SKM-1 (cell line): ENCODE measurements around the gene RIC8B.

Source experiments
- DNase-seq: peaks from one replicate; lab custom pipeline; 2025; ENCODE audit not compliant: unreplicated experiment; lab: John Stamatoyannopoulos, UW

Gene RIC8B

DNA sequence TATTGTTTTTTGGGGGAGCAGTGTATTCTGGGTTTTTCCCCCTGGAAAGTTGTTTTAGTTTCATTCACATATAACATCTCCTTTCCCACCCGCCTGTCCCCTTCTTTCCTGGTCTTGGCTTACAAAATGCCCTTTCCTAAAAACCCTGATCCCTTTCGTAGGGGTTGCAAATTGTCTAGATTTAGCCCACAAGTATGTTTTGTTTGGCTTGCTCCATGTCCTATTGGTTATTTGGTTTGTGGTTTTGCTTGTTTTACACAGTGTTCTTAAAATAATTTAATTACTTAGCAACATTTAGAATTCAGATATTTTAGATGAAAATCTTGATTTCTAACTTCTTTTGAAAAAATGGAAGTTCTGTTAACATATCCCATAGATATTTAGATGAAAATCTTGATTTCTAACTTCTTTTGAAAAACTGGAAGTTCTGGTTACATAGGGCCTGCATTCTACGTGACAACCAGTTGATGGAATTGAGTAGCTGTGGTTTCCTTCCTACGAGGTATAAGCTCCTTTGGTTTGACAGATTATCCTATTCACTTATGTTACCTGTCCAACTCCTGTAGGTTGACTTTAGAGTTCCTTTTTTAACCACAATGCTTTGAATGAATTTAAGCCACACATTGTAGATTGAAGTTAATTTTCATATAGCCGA is 92.1 kb downstream of the RIC8B start:
- DNase-seq, result no peak

DNA sequence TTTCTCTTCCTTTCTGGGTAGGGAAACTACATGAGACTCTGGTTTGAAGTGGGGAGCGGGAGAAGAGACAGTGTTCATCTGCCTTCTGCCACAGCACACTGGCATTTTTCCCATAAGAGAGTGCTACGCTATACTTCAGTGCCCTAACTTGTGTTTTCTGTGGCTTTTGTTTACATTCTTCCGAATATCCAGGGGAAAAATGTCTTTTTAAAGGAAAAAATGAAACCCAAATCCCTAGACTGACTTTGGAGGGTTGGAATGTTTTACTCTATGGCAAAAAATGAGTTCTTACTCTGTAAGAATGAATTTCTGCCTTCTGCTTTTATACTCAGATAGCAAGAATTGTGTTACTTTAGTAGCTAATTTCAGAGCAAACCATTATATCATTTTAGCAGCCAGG is 93.2 kb downstream of the RIC8B start:
- no peak for DNase-seq

DNA sequence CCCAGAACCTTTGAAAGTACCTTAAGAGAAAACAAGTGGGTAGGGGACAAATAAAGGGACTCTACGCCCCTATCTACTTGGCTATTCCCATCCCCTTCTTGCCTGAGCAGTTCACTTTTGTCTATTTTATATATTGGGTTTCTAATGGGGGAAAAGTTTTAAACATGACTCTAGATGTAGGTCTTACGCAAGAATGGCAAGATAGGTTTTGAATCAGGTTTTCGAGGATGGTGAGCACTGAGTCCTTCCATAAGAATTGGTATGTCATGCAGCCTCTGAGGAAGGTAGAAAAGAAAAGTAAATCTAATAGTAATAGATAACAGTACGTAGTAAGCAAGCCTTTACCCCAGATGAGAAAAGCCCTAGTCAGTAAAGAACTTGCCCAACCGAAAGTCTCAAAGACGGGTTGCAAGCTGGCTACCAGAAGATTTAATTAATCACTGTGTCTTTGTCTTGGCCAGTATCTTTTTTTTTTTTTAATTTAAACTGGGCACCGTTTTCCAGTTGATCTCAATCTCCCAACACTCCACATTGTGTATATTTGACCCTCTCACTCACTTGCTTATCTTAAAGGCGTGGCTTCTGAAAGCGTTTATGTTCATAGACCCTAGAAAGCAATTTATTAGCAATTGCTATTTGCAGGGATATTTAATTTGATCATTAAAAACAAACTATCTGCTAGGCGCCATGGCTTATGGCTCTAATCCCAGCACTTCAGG is 94.7 kb downstream of the RIC8B start:
- no peak for DNase-seq

DNA sequence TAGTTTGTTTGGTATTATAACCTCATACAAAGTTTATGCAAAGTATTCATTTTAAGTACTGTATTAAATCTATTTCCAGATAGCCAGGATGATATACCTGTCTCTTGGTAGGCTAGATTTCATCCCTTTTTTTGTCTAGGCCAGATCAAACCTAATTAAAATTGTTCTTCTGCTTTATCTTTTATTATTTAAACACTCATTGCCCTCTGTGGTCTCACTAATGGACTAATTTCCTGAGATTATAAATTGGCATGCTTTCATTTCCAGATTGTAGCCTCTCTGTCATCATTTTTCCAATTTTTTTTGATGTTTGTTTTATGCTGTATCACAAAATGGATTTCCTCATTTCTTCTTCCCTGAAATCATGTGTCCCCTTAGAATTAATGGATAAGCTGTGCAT is 95.6 kb downstream of the RIC8B start:
- no peak for DNase-seq

DNA sequence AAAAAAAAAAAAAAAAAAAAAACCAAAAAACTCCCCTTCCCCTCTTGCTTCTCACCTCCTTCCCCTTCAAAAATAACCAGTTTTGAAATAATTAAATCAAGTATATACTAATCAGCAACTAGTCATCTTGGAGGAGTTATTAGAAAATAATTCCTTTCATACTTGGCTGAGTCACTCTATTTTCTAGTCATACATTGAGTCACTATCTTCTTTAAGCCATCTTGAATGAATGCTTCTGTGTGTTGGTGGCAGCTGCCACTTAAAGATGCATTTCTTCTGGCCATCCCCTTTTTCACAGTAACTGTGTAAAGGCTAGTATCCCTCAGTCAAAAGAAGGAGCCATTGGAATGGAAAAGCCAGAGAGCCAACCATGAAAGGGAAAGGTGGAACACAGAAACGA is 97.0 kb downstream of the RIC8B start:
- no peak for DNase-seq

DNA sequence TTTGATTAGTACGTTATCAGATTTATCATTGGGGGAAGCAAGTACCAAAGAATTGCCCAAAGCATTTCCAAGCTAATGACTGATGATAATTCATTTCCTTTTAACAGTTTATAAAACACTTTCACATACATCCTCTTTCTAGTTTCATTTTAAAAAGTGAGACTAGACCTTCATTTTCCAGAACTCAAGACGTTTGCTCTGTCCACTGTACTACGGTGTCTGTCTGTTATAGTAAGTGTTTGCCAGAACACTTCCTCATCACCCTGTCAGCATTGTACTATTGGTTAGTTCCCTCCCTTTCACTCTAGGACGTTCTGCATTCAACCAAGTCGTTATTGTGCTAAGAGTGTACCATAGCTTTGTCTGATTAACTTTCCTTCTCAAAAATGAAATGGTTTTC is 99.5 kb downstream of the RIC8B start:
- DNase-seq, result no peak

DNA sequence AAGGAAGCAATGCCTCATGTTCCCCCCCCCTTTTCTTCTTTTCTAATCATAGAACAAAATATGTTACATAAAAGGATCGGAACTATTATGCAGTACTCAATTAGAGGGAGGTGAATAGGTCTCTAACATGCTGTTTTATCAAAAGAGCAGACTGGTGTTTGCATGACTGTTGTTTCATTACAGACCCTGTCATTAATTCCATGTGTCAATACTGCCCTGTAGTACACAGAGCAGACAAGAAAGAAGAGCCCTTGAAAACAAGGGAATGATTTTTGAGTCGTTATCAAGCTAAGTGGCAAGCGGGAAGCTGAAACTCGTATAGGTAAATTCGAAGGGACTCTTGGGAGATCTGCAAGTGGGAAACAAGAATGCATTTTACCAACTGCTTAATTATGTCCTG is 104.3 kb downstream of the RIC8B start:
- no peak for DNase-seq

DNA sequence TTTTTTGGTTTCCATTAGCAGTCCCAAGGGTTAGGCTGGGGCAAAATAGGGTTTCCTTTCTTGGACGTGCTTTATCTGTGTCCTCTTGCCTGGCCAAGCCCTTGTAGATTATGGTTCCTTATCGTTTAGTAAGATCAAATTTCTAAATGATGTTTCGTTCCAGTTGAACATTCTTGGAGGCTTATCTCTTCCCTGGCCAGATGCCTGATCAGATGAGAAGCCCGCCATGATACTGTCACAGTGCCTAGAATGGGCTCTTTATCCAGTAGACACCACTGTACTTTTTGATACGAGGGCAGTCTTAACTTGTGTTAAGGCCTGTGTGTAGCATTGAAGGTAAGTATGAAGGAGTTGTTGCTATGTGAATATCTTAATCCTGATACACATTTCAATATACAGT is 105.1 kb downstream of the RIC8B start:
- DNase-seq, result no peak

DNA sequence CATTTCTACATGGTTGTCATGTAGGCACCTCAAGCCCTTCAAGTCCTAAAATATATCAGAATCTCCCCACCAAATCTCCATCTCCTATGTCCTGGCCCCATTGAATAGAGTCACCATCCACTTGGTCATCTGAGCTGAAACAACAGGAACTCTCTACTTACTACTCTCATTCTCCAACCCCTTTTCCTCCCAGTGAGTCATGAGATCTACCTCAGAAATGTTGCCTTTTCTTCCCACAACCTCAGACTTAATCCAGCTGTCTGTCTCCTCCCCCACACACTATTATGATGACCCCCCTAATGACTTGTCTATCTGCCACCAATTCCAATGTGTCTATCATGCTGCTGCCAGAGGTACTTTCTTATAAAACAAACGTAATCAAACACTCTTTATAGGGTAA is 108.9 kb downstream of the RIC8B start:
- no peak for DNase-seq

DNA sequence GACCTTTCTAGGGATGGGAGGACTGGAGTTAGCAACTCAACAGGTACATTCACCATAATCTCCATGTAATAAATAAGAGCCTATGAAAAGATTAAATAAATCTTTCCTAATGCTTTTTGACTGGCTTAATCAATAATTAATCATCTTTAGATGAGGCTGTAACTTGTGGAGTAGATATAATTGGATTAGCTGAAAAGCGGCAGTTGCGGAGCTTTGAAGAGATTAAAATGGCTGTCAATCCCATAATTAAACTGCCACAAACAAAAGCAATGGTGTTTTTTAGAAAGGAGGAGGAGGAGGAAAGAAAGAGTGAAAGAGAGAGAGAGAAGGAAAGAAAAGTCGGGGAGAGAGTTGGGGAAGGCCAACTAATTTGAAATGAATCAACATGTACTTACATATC is 110.5 kb downstream of the RIC8B start:
- DNase-seq, result no peak

DNA sequence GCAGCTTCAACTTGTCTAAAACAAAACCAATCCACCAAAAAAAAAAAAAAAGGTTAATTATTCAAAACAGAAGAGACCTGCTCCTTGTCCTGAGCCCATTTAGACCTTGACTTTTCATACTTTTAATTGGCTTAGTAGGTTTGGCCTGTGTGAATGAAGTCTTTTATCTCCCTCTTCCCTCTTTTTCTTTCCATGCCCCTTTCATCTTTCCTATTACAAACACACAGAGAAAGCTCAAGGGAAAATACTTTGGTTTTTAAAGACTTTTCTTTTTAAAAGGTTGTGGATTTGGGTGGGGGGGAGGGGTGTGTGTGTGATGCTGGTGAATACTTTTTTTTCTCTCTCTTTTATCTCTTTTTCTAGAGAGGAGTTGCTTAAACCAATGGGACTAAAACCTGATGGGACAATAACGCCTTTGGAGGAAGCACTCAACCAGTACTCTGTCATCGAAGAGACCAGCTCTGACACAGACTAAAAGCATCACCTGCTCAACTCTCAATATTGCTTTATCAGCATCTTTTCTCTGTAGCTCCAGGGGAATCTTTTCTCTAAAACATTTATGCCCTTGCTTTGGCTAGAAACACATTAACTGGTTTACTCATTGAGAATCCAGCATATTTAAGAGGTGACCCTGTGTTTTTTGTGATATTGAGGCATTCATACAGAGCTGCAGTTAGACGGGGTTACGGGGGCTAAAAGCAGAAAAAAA is 111.2 kb downstream of the RIC8B start:
- no peak for DNase-seq

DNA sequence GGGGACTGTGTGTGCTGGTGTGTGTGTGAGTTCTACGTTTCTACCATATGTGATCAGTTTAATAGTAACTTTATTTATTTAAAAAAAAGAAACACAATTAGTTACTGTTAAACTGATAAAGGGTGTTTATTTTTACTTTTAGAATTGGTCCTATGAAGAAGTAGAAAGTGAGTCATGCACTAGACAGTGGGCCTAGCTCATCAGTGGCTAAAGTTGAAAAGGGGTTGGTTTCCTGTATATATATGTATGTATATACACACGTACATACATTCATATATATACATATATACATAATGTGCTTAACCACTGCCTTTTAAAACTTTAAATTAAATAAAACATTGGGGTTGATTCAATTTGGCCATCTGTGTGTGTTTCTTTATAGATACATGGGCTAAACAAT is 112.5 kb downstream of the RIC8B start:
- DNase-seq, result no peak

DNA sequence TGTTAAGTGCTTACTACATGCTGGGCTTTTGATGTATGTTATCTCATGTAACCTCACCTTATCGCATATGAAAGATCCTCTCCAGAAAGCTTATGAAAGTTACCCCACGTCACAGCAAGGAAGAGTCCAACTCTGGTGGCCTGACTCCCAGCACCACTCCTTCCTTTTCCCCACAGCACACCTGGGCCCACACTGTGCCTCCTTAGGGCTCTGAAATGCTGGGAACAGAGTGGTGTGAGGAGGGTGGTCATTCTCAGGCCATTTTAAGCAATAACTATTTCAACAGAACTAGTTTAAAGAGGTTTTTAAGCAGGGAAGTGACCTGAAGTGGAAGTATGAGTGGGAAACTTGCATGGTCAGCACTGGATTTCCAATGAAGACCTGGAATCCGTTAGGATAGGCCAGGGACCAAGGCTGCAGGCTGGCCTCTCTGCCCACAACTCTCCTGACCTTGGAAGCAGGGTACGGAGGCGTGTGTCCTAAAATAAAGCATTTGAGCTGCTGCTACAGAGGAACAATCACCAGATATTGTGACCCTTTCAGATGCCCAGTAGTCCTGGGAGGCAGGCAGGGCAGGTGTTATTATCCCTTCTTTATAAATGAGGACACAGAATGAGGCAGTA is 114.0 kb downstream of the RIC8B start:
- DNase-seq, result no peak

DNA sequence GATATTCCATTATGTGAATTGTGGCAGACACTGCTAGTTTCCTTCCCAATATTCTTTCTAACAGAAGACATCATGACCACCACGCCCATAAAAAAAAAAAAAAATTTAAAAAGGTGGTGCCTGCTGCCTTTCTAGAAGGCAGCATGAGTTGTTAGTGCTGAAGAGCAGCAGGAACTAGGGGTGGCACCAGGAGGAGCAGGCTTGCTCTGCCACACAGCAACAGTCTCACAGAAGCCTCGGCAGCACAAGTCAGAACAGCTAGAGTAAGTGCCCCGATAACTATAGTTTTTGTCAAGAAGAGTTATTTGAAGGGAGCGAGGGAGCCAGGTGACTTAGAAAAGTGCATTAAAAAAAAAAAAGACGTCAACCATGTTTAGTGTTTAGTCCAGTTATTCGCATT is 114.8 kb downstream of the RIC8B start:
- no peak for DNase-seq

DNA sequence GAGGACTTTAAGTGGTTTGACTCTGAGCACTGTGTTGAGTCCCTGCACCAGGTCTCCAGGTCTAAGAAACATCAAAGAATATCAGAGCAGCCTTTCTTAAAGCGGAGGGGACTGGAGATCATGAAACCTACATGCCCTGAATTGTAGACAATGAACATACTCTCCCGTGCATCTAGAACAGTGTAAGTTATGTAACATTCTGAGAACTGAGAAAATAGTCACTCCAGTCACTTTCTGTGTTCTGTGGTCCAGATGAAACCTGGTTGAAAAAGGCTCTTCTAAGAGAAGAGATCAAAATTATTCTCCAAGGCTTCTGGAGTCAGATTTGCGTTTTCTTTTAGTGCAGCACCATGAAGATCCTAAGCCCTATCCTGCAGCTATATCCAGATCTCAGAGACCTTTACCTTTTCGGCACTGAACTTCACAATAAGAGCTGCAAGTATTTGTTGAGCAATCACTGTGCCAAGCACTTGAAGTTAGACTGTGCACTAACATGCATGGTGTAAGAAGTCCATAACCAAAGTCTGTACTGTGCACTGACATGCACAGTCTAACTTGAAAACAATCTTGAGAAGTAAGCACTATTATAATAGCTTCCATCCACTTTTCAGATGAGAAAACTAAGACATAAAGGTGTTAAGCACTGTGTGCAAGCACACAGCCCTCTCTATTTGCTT is 115.6 kb downstream of the RIC8B start:
- DNase-seq, result no peak

DNA sequence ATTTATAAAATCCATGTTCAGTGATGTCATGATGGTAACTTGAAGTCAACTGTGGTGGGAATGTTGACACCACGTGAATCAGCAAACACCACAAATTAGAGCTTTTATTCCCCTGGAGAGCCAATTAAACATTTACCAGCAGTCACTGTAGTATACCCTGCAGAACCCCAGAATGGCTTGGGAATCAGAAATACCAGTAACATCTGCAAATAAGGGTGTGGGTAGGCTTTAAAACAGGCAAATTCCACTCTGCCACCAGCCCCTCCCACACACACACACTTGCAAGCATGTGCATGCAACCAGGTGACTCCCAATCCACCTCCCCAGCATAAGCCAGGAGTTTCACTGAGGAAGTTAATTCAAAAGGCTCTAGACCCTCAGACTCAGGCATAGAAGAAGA is 117.6 kb downstream of the RIC8B start:
- DNase-seq, result no peak

DNA sequence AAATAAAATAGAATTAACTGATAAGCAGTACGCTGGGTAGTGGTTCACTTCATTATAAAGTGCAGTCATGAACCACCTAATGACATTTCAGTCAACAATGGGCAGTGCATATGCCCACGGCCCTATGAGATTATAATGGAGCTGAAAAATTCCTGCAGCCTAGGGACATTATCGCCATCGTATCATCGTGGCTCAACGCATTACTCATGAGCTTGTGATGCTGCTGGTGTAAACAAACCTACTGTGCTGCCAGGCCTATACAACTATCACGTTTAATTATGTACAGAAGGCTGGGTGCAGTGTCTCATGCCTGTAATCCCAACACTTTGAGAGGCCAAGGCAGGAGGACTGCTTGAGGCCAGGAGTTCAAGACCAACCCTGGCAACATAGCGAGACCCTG is 119.0 kb downstream of the RIC8B start:
- DNase-seq, result no peak

DNA sequence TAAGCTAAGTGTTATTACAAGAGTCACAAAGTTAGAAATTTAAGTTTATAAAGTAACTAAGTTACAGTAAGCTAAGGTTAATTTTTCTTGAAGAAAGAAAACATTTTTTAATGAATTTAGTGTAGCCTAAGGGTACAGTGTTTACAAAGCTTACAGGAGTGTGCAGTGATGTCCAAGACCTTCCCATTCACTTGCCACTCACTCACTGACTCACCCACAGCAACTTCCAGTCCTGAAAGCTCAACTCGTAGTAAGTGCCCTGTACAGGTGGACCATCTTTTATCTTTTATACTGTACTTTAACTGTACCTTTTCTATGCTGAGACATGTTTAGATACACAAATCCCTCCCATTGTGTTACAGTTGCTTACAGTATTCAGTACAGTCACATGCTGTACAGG is 120.3 kb downstream of the RIC8B start:
- no peak for DNase-seq

DNA sequence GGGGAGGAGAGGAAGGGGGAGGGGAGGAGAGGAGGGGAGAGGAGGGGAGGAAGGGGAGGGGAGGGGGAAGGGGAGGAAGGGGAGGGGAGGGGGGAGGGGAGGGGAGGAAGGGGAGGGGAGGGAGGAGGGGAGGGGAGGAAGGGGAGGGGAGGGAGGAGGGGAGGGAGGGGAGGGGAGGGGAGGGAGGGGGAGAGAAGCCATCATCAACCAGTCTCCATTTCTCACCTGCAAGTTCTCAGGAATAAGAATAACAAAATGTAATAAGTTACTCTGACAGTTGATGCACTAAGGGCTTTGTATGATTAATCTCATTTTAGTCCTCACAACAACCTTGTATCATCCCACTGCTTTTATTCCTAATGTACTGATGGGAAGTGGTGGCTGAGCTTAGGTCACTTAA is 122.1 kb downstream of the RIC8B start:
- no peak for DNase-seq

DNA sequence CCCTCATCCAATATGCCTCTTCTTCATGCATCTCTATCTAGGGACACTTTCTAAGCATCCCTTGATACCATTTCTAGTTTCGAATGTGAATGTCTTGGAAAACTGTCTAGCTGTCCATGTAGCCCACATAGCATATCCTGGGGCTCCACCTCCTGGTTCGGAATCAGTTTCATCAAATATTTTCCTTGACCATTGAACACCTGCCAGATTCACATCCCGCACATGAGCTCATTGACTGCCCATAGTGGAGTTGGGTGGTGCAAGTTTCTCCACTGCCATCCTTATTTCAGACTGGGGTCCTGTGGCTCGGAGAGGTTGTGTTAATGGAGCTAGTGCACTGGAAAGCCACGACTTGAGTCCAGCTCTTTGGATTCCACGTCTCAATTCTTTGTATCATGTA is 122.6 kb downstream of the RIC8B start:
- DNase-seq, result no peak
